CD14-positive monocyte (primary cell): Measurements from ENCODE around the gene TUBB2A. TPM values are rescaled to one million over a fixed set of nuclear protein-coding genes. Genes with fewer than 3 reads are reported as not detected.

Experiments used
- DNase-seq, 3 donors: peaks; one replicate each; pipeline ENCODE4 v3.0.0-alpha.2; 2011 to 2022
- H2AFZ ChIP-seq: 2 replicates; pipeline ENCODE4 v1.6.0; 2012; ENCODE audit warnings: mild to moderate bottlenecking, low read depth, low read length, inconsistent platforms; ENCODE audit not compliant: insufficient read depth, poor library complexity, severe bottlenecking
- H3K27ac ChIP-seq, 2 donors: 1 replicate in 1 of 2; 2 replicates in 1 of 2; pipeline ENCODE4 v1.5.1; 2012 to 2013; ENCODE audit warnings: low read length in 2 of 2, control low read depth in 1 of 2, inconsistent platforms in 1 of 2, low read depth in 1 of 2, mild to moderate bottlenecking in 1 of 2
- H3K27me3 ChIP-seq, 2 donors: one replicate each; pipeline versions ENCODE4 v1.6.0 to v1.6.1; 2011 to 2013; ENCODE audit warnings: low read length in 2 of 2; ENCODE audit not compliant: control insufficient read depth in 2 of 2, insufficient read depth in 2 of 2
- H3K36me3 ChIP-seq, 2 donors: replicated peaks in 1 of 2; 1 replicate in 1 of 2; 2 replicates in 1 of 2; pipeline versions ENCODE4 v1.5.1 to v1.6.1; 2012 to 2013; ENCODE audit warnings: low read length in 2 of 2, control low read depth in 1 of 2, inconsistent platforms in 1 of 2, mild to moderate bottlenecking in 1 of 2; ENCODE audit not compliant: insufficient read depth in 2 of 2, control insufficient read depth in 1 of 2
- H3K4me1 ChIP-seq, 2 donors: 1 replicate in 1 of 2; 2 replicates in 1 of 2; pipeline versions ENCODE4 v1.5.1 to v1.6.1; 2012 to 2013; ENCODE audit warnings: low read length in 2 of 2, control low read depth in 1 of 2, inconsistent platforms in 1 of 2, mild to moderate bottlenecking in 1 of 2, moderate library complexity in 1 of 2; ENCODE audit not compliant: insufficient read depth in 2 of 2, control insufficient read depth in 1 of 2
- H3K4me2 ChIP-seq: replicated peaks from 2 replicates; pipeline ENCODE3; 2012; ENCODE audit warnings: low read length, moderate library complexity, mild to moderate bottlenecking; ENCODE audit not compliant: poor library complexity, severe bottlenecking; ENCODE audit errors: extremely low read depth
- H3K4me3 ChIP-seq, 3 experiments: fragments of 200-600 bp in 1 of 3; sonication (generic) in 1 of 3; replicated peaks in 1 of 3; 1 replicate in 2 of 3; 2 replicates in 1 of 3; pipeline ENCODE4 v1.5.1; 2011 to 2013; ENCODE audit warnings: low read length in 3 of 3, mild to moderate bottlenecking in 3 of 3, control low read depth in 2 of 3, low read depth in 2 of 3, inconsistent platforms in 1 of 3, moderate library complexity in 1 of 3
- H3K79me2 ChIP-seq: 2 replicates; pipeline ENCODE4 v1.6.0; 2012; ENCODE audit warnings: mild to moderate bottlenecking, control low read depth, inconsistent platforms, low read length, moderate library complexity; ENCODE audit not compliant: insufficient read depth
- H3K9ac ChIP-seq: 2 replicates; pipeline ENCODE4 v1.6.0; 2017; ENCODE audit warnings: low read length, mild to moderate bottlenecking; ENCODE audit not compliant: insufficient read depth, poor library complexity, severe bottlenecking
- H3K9me3 ChIP-seq, 2 donors: replicated peaks in 1 of 2; 1 replicate in 1 of 2; 2 replicates in 1 of 2; pipeline versions ENCODE4 v1.5.1 to v1.6.1; 2012 to 2013; ENCODE audit warnings: low read length in 2 of 2, control low read depth in 1 of 2; ENCODE audit not compliant: control insufficient read depth in 1 of 2, insufficient read depth in 1 of 2
- H4K20me1 ChIP-seq: 2 replicates; pipeline ENCODE4 v1.6.0; 2012; ENCODE audit warnings: mild to moderate bottlenecking, low read length, control low read depth, moderate library complexity; ENCODE audit not compliant: insufficient read depth
- H3K27ac Mint-ChIP-seq, 7 donors: one replicate each; pipeline ENCODE4 v1.8.0; 2020; ENCODE audit warnings: mild to moderate bottlenecking in 7 of 7, mixed read lengths in 7 of 7, moderate library complexity in 6 of 7, inconsistent platforms in 2 of 7
- H3K27me3 Mint-ChIP-seq, 3 donors: one replicate each; pipeline ENCODE4 v1.8.0; 2021 to 2022; ENCODE audit warnings: low read depth in 3 of 3, mild to moderate bottlenecking in 3 of 3, mixed read lengths in 3 of 3, moderate library complexity in 3 of 3, inconsistent platforms in 1 of 3
- H3K36me3 Mint-ChIP-seq, 2 donors: one replicate each; pipeline ENCODE4 v1.8.0; 2020; ENCODE audit warnings: mixed read lengths in 2 of 2, inconsistent platforms in 1 of 2, mild to moderate bottlenecking in 1 of 2
- H3K4me1 Mint-ChIP-seq: one replicate; pipeline ENCODE4 v1.8.0; 2020; ENCODE audit warnings: mild to moderate bottlenecking, mixed read lengths
- H3K4me3 Mint-ChIP-seq, 2 donors: one replicate each; pipeline ENCODE4 v1.8.0; 2020; ENCODE audit warnings: mild to moderate bottlenecking in 2 of 2, mixed read lengths in 2 of 2, moderate library complexity in 1 of 2
- H3K9me3 Mint-ChIP-seq, 7 donors: one replicate each; pipeline ENCODE4 v1.8.0; 2020 to 2022; ENCODE audit warnings: mixed read lengths in 7 of 7, mild to moderate bottlenecking in 6 of 7, moderate library complexity in 6 of 7, inconsistent platforms in 2 of 7
- CTCF ChIP-seq: fragments of 200-600 bp; IDR thresholded peaks from one replicate; pipeline ENCODE4 v1.8.0; 2022; ENCODE audit warnings: antibody characterized with exemption, mild to moderate bottlenecking
- WGBS: methylation state at CpG from one replicate; pipeline ENCODE4 v1.1.5; 2013; ENCODE audit warnings: missing lambda C conversion rate; ENCODE audit not compliant: insufficient coverage; 5-methylcytosine and 5-hydroxymethylcytosine counted together
- intact Hi-C, 2 donors: fragments of 100-400 bp; cut with micrococcal nuclease; formaldehyde crosslinking; loops; one replicate each; pipeline versions ENCODE4 v1.15.0 to v1.15.1; 2023
- polyA plus RNA-seq, 3 donors: library from polyadenylated mRNA; depleted of rRNA in 1 of 3; unstranded in 2 of 3; stranded (reverse) in 1 of 3; fragments of 300-500 nt in 2 of 3; fragments of >200 nt in 1 of 3; fragmentation: Illumina TruSeq in 2 of 3; gene quantifications; 1 replicate in 2 of 3; 2 replicates in 1 of 3; pipeline ENCODE4 v1.2.3, GENCODE V29; 2012 to 2021

The TUBB2A gene
- polyA plus RNA-seq, 3 donors = 2.4 to 74.3 (median 4.2) TPM

GRCh38 chr6:3147914-3148757 is 9.2 kb downstream of the TUBB2A start:
- Histone ChIP-seq H3K79me2 (no peaks in the 10 kb centered on the region), H4K20me1 (no peaks in the 10 kb centered on the region), H3K9me3 (peaks cover 0 to 3% of the 10 kb centered on the region in 2 donors), H3K4me3 (no peak overlapping the region), H3K27ac (no peak overlapping the region), H3K9ac (no peak overlapping the region), H2AFZ (no peak overlapping the region), H3K27me3 (no peaks in the 10 kb centered on the region), H3K4me2 (no peak overlapping the region), H3K4me1 (no peaks in the 10 kb centered on the region), H3K36me3 (no peaks in the 10 kb centered on the region)
- Mint-ChIP-seq H3K27ac (peak overlapping the region in 3 of 7 donors; percentile 2 to 46 (median 32)), H3K9me3 (peaks cover 0 to 9% (median 7%) of the 10 kb centered on the region in 7 donors), H3K36me3 (peaks cover 6 to 9% of the 10 kb centered on the region in 2 donors), H3K4me3 (peak overlapping the region in 1 of 2 donors; percentile 24), H3K4me1 (no peaks in the 10 kb centered on the region), H3K27me3 (peaks cover 4 to 5% (median 5%) of the 10 kb centered on the region in 3 donors)
- intact Hi-C loops = no loop called here
- no peak for TF ChIP-seq CTCF
- WGBS = 95% methylated on average over 4 of the region's 6 CpGs
- DNase-seq = no peak

GRCh38 chr6:3144571-3144970 is 12.8 kb downstream of the TUBB2A start:
- no peaks in the 10 kb centered on the region for H3K27me3 ChIP-seq
- no peak for DNase-seq
- intact Hi-C loops = no loop called here
- Mint-ChIP-seq H3K4me3 (no peak overlapping the region), H3K4me1 (peaks cover 9% of the 10 kb centered on the region), H3K9me3 (peaks cover 0 to 9% (median 7%) of the 10 kb centered on the region in 7 donors), H3K27me3 (peaks cover 0 to 5% (median 2%) of the 10 kb centered on the region in 3 donors), H3K27ac (no peak overlapping the region), H3K36me3 (peaks cover 10 to 14% of the 10 kb centered on the region in 2 donors)
- no peaks in the 10 kb centered on the region for H3K79me2 ChIP-seq
- no peak overlapping the region for H3K4me3 ChIP-seq
- no peak for TF ChIP-seq CTCF
- no peak overlapping the region for H3K4me2 ChIP-seq
- H2AFZ ChIP-seq = no peak overlapping the region
- H3K4me1 ChIP-seq = peaks cover 8 to 12% of the 10 kb centered on the region in 2 donors
- no peaks in the 10 kb centered on the region for H4K20me1 ChIP-seq
- peaks cover 0 to 3% of the 10 kb centered on the region in 2 donors for H3K9me3 ChIP-seq
- no peaks in the 10 kb centered on the region for H3K36me3 ChIP-seq
- H3K9ac ChIP-seq = no peak overlapping the region
- H3K27ac ChIP-seq = no peak overlapping the region
- 95% methylated on average over 6 of the region's 8 CpGs for WGBS
